ENCODE measurements around the gene POLDIP3.
"Not testable (repeated sequence)": the region's sequence is repeated elsewhere in the genome, so short reads cannot be mapped to it uniquely, and the experiment has no call there.

Gene POLDIP3

DNA sequence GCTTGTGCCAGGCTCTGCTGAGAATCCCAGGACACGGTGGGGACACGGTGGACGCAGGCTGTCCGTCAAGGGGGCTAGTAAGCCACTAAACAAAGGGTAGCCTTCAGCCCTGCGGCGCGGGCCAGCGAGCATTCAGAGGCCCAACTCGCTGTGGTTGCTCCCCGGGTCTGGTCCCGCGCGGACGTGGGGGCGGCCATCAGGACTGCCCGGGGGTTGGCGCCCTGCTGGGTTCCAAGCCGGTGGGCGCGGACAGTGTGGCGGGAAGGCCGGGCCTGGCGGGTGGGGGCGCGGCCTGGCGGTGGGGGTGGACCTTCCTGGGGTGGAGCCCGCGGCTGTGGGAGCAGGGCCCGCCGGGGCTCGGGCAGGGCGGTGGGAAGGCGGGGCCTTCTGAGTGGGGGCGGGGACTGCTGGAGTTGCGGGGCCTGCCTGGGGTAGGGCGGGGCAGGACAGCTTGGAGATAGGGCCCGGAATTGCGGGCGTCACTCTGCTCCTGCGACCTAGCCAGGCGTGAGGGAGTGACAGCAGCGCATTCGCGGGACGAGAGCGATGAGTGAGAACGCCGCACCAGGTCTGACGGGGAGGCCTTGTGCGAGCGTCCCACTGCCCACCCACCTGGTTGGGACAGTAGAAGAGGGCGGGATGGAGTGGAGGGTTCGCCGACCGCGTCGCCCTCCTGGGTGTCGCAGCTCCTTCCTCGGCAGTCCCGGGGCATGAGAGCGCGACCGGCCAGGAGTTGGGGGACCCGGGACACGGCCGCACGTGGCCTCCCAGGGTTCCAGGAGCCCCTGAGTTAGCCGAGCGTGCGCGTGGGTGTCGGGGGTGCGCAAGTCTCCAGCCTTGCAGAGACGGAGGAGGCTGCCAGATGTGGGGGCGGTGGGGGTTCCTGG lies 61.0 kb downstream of the POLDIP3 start, which contains the start of gene SERHL2:
Gene SERHL2 (plus strand): TSS at position 482 of the 887 bp plus-strand sequence. CDS start 65 bp downstream, at position 547.
- peak; percentile 84 to 91 (median 84) for DNase-seq

DNA sequence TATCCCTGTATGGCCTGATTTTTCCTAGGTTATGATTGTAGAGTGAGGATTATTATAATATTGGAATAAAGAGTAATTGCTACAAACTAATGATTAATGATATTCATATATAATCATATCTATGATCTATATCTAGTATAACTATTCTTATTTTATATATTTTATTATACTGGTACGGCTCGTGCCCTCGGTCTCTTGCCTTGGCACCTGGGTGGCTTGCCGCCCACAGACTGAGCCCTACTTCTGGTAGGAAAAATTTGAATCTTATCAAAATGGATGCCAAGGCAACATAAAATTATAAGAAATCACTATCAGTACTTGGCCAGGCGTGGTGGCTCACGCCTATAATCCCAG lies 62.4 kb downstream of the POLDIP3 start:
- not testable (repeated sequence) for DNase-seq

DNA sequence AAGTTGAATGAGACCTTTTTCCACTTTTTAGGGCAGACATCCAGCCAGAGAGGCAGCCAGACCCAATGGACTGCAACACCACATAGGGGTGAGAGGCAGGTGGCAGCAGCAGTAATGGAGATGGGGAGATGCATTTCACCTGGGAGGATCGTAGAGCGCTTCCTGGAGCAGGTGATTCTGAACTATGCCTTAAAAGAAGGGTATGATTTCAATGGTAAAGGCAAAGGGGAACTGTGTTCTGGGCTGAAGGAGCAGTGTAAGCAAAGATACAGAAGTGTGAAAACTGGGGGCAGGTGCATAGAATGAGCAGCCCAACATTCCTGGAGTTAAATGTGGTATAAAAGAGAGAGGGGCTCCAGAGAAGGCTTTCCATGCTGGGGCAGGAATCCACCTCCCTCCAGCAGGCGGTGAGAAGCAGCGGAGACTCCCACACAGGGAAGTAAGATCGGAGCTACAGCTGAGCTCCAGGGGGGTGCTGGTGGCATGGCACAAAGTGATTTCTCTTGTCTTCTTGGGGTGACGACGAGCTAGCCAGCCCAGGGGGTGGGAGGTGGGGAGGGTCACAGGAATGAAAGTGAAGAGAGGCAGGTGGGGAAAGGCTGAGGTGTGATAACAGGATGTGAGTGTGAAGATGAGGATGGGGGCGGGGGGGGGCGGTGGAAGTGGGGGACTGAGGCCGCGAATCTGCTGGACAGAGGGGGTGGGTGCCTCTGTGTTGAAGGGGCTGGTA lies 65.2 kb downstream of the POLDIP3 start:
- no peak for DNase-seq

DNA sequence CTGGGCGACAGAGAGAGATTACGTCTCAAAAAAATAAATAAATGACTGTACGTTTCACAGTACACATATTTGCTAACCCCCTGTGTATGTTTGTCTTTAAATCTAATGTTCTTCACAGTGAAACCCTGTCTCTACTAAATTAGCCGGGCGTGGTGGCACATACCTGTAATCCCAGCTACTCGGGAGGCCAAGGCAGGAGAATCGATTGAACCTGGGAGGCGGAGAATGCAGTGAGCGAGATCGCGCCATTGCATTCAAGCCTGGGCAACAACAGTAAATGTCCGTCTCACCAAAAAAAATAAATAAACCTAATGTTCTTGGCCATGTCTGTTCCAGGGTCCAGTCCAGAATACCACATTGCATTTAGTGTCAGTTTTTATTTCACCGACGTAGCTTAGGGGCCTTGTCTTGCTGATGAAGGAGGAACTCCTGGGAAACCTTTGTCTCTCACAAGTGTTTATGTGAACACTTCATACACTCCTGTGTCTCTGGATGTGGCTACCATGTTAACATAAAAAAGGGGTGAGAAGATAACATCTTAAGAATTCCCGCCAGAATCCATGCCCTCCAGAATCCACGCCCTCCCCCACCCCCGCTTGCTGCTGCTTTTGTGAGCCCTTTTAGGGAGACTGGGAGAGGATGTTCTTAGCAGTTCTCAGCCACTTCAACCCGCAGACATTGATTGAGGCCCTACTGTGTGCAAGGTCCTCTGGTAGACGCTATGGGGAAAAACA lies 65.9 kb downstream of the POLDIP3 start:
- DNase-seq: no peak

DNA sequence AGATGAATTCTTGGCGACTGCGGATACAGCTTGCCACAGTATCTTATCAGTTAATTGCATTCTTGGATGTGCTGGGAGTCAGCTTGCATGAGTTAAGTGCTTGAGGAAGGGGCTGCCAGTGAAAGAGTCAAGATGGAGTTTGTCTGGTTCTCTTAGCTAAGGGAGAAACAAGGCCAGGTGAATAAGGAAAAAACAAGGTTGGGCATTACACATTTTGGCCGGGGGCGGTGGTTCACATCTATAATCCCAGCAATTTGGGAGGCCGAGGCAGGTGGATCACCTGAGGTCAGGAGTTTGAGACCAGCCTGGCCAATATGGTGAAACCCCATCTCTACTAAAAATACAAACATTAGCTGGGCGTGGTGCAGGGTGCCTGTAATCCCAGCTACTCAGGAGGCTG lies 66.6 kb downstream of the POLDIP3 start:
- not testable (repeated sequence) for DNase-seq

DNA sequence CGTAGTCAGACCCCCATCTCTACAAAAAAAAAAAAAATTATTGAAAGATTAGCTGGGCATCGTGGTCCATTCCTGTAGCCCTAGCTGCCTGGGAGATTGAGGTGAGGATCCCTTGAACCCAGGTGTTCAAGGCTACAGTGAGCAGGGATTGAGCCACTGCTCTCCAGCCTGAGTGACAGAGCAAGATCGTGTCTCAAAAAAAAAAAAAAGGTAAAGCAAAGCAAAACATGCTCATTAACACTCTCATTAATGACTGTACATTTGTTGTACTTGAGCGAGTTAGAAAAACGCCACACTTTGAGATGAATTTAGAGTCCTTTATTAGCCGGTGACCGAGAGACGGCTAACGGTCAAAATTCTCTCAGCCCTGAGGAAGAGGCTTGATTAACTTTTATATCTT lies 67.1 kb downstream of the POLDIP3 start:
- DNase-seq: no peak

DNA sequence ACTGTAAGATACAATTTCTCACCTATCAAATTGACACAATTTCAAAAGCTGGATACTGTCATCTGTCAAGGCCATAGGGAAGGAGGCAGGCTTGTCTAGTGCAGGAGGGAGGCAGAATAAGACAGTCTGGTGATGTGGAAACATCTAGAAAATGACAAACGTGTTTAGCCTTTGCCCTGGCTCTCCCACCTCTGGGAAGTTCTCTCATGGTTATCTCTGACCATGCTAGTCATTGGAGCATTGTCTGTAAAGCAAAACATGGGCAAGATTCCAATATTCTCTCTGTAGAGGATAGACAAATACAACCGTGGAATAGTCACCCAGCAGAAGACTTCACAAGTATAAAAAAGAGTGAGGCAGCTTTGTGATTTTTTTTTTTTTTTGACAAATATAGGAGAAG lies 70.0 kb downstream of the POLDIP3 start:
- no peak for DNase-seq

DNA sequence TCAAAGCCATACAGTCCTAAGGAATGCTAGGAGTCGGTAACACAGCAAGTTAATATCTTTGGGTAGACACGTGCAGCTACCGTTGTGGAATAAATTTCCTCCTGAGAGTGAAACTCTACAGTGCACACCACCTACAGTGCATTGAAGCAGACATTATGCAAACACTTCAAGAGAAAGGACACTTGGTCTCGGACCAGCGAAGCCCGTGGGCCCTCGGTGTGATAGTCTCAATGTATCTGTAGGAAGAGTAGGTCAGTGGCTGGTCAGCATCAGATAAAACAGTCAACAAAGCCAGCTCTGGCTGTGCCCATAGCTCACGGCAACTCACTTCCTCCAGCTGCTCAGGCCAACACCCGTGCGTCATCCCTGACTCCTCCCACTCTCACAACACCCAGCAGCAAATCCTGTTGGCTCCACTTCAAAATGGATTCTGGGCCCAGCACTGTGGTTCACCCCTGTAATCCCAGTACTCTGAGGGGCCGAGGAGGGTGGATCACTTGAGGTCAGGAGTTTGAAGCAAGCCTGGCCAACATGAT lies 75.4 kb downstream of the POLDIP3 start:
- not testable (repeated sequence) for DNase-seq

DNA sequence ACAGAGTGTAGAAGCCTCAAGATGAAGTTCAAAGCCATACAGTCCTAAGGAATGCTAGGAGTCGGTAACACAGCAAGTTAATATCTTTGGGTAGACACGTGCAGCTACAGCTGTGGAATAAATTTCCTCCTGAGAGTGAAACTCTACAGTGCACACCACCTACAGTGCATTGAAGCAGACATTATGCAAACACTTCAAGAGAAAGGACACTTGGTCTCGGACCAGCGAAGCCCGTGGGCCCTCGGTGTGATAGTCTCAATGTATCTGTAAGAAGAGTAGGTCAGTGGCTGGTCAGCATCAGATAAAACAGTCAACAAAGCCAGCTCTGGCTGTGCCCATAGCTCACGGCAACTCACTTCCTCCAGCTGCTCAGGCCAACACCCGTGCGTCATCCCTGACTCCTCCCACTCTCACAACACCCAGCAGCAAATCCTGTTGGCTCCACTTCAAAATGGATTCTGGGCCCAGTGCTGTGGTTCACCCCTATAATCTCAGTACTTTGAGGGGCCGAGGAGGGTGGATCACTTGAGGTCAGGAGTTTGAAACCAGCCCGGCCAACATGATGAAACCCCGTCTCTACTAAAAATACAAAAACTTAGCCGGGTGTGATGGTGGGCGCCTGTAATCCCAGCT lies 77.4 kb downstream of the POLDIP3 start:
- not testable (repeated sequence) for DNase-seq

DNA sequence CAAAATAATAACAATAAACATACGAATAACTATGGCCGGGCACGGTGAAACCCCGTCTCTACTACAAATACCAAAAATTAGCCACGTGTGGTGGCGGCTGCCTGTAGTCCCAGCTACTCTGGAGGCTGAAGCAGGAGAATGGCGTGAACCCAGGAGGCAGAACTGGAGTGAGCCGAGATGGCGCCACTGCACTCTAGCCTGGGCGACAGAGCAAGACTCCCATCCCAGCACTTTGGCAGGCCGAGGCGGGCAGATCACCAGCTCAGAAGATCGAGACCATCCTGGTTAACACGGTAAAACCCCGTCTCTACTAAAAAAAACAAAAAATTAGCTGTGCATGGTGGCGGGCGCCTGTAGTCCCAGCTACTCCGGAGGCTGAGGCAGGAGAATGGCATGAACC lies 78.0 kb downstream of the POLDIP3 start:
- not testable (repeated sequence) for DNase-seq

DNA sequence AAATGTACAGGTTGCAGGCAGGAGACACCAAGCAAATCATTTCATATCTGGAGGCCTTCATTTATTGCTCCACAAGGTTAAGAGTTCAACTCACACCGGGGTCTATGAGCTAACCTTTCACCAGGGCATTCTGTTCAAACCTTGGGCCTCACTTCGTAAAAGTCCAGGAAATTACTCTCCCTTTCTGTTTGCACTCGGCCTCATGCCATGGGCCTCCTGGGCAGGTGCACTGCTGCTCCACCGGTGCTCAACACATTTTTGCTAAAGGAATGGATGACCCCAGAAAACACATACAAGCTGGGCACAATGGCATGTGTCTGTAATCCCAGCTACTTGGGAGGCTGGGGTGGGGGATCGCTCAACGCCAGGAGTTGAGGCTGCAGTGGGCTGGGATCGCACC lies 78.5 kb downstream of the POLDIP3 start:
- DNase-seq: no peak

DNA sequence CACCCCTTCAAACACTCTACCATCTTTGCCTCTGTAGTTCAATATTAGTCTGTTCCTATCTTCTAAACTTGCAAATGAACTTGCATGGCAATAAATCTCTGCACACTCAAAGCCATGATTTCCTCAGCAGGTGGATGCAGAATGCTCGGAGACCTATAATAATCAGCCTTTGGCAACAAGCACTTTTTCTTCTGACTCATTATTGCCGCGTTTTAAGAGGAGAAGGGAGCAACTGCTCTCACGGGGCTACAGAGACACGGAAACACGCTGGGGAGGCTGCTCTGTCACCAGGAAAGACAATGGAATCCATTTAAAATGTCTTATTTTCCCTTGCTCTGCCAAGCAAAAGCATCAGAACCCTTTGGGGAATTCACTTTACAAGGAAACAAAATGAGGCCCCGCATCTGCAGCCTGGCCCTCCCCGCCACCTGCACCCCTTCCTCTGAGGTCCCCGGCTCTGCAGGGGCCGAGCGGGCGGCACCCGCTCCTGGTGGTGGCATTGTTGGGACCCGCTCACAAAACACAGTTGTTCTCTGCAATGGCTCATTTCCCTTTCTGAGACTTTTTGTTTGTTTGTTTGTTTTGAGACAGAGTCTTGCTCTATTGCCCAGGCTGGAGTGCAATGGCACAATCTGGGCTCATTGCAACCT lies 79.5 kb downstream of the POLDIP3 start:
- not testable (repeated sequence) for DNase-seq

Data from suppressor macrophage treated with lipopolysaccharide for 1 hour (primary cell).